ENCODE results near the gene LCN12.

The LCN12 gene

GRCh38 chr9:136982232-136983051 is 30.4 kb downstream of the LCN12 start, which contains the start of gene LCNL1:
Gene LCNL1, plus strand, starts transcription at chr9:136982993. Its CDS starts 594 bp downstream, at chr9:136983587.
- no peak for TF ChIP-seq CTCF (IDR thresholded peaks at IDR 0.05; ENCODE audit: extremely low read depth, insufficient read depth, missing control alignments)
- no peak for DNase-seq (ENCODE audit: low spot score)
- in situ Hi-C loops (cut with MboI; ENCODE audit: low pct_unique_long_range_greater_than_20kb, low sequenced_read_pairs, unreplicated experiment), result no loop called here

- in situ Hi-C loops (cut with MboI; ENCODE audit: low pct_unique_long_range_greater_than_20kb, low sequenced_read_pairs, unreplicated experiment), result no loop called here
- TF ChIP-seq CTCF (IDR thresholded peaks at IDR 0.05; ENCODE audit: extremely low read depth, insufficient read depth, missing control alignments), result no peak
- no peak for DNase-seq (ENCODE audit: low spot score)
Observed at GRCh38 chr9:136983167-136983566, 31.1 kb downstream of the LCN12 start.

- TF ChIP-seq CTCF (IDR thresholded peaks at IDR 0.05; ENCODE audit: extremely low read depth, insufficient read depth, missing control alignments), result no peak
- in situ Hi-C loops (cut with MboI; ENCODE audit: low pct_unique_long_range_greater_than_20kb, low sequenced_read_pairs, unreplicated experiment), result no loop called here
- no peak for DNase-seq (ENCODE audit: low spot score)
Observed at GRCh38 chr9:136983656-136984314, 31.7 kb downstream of the LCN12 start.

- in situ Hi-C loops (cut with MboI; ENCODE audit: low pct_unique_long_range_greater_than_20kb, low sequenced_read_pairs, unreplicated experiment), result no loop called here
- no peak for DNase-seq (ENCODE audit: low spot score)
- TF ChIP-seq CTCF (IDR thresholded peaks at IDR 0.05; ENCODE audit: extremely low read depth, insufficient read depth, missing control alignments), result no peak
Observed at GRCh38 chr9:136984464-136985026, 32.5 kb downstream of the LCN12 start.

- DNase-seq (ENCODE audit: low spot score), result no peak
- in situ Hi-C loops (cut with MboI; ENCODE audit: low pct_unique_long_range_greater_than_20kb, low sequenced_read_pairs, unreplicated experiment), result no loop called here
- TF ChIP-seq CTCF (IDR thresholded peaks at IDR 0.05; ENCODE audit: extremely low read depth, insufficient read depth, missing control alignments), result no peak
Observed at GRCh38 chr9:136985027-136985602, 33.0 kb downstream of the LCN12 start.

GRCh38 chr9:136985853-136986252 is 33.8 kb downstream of the LCN12 start:
- no peak for DNase-seq (ENCODE audit: low spot score)
- in situ Hi-C loops (cut with MboI; ENCODE audit: low pct_unique_long_range_greater_than_20kb, low sequenced_read_pairs, unreplicated experiment), result no loop called here
- no peak for TF ChIP-seq CTCF (IDR thresholded peaks at IDR 0.05; ENCODE audit: extremely low read depth, insufficient read depth, missing control alignments)

All from GM13977 (cell line).